ENCODE data around the gene SH3PXD2B.
A peak's percentile ranks its signal among the peaks of the same experiment; 100 is the strongest.

SH3PXD2B gene

DNA sequence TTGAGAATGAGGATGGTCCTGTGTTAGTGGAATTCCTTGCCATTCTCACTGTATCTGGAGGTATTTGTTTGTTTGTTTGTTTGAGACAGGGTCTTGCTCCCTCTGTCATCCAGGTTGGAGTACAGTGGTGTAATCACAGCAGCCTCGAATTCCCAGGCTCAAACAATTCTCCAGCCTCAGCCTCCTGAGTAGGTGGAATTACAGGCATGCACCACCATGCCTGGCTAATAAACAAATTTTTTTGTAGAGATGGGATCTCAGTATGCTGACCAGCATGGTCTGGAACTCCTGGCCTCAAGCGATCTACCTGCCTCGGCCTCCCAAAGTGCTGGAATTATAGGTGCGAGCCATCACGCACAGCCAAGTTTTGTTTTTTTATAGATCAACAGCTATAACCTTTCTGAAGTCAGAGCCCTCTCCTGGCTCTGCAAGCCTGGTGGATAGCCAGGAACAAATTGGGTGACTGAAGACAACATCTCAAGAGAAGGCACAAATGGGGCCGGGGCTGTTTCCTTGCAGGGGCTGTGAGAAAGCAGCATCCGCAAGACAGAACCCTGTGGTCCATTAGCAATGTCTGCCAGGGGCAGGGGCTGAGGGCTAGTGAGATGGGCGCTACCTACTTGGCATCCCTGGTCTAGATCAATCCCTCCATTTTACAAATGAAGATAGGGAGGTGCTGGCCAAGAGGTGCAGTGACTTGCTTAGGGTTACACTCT lies 18.8 kb downstream of the SH3PXD2B start:
- no peak for DNase-seq

DNA sequence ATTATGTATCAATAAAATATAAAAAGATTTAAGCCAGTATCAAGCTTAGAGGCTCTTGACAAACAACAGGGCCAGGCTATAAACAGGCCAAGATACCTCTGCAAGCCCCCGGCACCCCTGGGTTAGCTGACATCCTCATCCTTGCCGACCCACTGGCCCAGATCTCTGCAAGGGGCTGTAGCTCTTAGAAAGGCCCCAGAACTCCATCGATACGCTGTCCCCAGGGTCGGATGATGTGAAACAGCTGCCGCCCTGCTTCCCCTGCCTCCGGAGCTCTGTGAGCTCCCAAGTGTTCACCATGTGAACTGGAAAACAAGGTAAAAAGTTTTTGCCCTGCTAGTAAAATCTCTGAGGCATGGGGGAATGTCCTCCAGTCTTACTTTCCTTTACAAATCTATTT lies 20.1 kb downstream of the SH3PXD2B start:
- no peak for DNase-seq

DNA sequence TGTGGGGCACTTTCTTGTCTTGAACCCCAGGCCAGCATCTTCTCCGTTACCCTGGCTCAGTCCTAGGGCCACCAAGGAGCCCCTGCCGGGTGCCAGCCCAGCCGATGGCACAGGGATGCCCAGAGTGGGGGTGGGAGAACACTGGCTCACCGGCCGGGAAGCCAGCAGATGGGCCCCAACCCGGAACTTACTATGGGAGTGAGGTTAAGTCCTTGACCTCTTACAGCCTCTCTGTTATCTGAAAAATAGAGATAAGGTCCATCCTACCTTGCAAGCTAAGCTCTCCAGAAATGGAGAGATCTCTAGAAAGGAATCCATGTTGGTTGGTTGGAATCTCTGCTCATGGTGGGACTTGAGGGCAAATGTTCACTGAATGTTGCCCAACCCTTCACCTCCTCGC lies 20.8 kb downstream of the SH3PXD2B start:
- no peak for DNase-seq

DNA sequence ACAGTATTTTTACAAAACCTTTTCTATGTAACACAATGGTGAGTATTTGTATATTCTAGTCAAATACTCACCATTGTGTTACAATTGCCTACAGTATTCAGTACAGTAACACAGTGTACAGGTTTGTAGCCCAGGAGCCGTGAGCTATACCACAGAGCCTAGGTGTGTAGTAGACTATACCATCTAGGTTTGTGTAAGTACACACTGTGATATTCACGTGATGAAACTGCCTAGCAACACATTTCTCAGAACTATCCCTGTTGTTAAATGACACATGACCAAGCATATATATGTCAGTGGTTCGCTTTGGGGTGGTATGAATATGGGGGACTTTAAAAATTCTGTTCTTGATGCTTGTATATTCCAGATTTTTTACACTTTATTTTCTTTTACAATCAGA lies 21.3 kb downstream of the SH3PXD2B start:
- DNase-seq, result no peak

DNA sequence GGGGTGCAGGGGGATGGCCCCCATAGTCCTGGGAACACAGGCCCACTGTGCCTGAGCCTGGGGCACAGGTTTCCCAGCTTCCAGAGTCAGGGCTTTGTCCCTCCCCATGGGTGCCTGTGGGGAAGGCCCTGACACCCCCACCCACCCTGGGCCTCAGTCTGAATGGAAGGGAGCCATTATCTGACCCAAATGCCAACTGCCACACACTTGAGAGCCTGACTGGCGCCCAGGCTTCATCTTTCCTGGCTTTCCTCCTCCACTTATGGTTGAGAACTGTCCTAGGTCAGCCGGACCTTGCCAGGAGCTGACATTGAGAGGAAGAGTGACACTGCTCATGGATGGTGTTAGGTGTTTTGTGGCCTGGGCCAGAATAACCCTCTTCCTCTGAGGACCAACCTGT lies 24.0 kb downstream of the SH3PXD2B start:
- no peak for DNase-seq

DNA sequence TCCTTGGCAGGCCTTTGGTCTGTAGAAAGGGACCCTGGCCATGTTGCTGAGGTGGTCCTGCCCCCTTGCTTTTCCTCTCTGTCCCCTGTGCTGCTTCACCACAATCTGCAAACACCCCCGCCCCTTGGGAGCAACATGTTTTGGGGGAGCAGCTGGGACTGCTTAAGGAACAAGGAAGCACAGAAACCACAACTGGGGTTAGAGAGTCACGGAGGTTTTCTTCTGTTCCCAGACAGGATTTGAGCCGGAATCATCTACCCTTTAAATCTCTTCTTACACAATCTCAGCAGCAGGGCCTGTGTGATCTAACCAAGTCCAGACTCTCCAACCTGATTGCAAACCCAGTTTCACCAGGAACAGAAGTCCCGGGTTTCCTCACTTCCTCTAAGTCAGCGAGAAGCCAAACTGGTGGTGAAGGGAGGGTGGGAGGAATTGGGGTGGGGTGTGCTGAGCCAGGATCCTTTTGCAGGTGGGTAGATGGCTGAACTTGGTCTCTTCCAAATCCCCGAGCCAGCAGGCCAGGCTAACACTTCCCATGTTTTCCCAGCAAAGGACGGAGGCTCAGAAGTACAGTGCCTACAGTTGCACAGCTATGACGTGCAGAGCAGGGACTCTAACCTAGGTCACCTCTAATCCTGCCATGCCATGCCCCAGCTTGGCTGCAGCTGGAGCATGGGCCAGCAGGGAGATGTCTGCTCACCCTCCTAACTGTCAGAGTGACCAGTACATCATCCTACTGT lies 25.0 kb downstream of the SH3PXD2B start:
- peak; percentile 42 for DNase-seq

DNA sequence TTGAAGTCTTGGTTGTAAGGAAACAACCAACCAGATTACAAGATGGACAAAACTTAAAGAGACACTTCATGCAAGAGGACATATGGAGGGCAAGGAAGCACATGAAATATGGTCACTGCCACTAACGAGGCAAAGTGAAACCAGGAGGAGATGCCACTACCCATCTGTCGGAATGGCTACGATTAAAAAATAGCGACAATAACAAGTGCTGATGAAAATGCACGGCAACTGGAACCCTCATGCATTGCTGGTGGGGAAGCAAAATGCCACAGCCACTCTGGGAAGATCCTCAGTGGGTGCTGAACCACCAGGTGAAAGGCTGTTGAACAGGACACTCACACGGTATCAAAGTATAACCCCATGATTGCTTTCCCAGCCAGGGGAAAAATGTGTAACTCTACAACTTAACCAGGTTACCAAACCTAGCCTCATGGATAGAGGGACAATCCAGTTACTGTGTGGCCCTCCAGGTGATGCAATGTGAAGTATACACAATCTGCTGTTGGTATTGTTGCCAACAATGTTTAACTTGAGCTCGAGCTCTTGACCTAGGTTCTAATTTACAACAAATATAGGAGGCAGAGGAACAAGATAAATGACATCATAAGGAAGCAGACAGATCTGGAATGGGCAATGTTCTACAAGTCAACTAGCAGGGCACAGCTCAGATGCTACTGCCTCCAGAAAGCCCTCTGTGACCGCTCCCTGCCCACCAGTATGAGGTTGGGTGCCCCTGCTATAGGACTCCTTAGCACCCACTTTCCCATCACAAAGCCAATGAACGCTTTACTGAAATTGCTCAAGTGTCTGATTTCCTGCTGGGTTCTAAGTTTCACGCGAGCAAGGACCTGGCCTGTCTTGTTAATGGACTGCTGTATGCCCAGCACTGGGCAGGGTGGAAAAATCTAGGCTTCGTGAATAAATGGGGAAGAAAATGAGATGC lies 25.8 kb downstream of the SH3PXD2B start:
- DNase-seq, result no peak

DNA sequence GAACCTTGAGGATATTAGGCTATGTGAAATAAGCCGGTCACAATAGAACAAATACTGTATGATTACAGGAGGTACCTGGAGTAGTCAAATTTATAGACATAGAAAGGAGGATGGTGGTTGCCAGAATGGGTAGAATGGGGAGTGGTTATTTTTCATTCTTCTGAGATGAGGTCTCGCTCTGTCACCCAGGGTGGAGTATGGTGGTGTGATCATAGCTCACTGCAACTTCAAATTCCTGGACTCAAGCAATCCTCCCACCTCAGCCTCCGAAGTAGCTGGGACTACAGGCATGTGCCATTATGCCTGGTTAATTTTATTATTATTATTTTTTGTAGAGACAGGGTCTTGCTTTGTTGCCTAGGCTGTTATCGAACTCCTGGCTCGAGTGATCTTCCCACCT lies 27.1 kb downstream of the SH3PXD2B start:
- DNase-seq, result peak; percentile 35

DNA sequence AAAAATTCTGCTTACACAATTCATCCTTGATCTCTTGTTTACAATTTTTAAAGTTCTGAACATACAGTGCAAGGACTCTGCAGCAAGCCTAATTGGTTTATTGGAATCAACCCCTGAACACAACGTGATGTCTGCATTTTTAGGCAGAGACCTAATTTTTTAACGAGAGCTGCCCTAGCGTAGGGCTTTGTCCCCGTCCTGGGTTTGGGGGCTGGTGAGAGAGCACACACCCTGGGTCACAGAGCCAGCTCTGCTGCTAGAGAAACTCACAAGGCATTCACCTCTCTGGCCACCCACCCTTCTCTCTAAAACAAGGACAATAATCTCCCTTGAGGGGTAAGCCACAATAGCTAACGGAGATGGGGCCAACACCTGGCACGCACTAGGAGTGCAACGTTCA lies 28.2 kb downstream of the SH3PXD2B start:
- DNase-seq, result no peak

DNA sequence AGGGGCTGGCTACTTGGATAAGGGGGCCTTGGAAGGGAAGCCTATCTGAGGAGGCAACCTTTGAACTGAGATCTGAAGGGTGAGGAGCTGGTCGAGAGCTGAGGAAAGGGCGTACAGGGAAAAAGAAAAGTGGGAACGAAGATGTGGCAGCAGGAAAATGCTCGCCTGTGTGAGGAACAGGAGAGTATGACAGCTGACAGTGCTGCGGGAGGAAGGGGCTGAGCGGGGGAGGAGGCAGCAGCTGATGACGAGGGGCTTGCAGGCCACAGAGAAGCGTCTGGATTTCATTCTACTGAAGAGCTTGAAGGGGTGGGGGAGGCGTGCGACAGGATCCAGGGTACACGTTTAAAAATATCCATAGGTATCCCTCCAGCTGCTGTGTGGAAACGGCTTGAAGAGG lies 28.9 kb downstream of the SH3PXD2B start:
- DNase-seq, result no peak

DNA sequence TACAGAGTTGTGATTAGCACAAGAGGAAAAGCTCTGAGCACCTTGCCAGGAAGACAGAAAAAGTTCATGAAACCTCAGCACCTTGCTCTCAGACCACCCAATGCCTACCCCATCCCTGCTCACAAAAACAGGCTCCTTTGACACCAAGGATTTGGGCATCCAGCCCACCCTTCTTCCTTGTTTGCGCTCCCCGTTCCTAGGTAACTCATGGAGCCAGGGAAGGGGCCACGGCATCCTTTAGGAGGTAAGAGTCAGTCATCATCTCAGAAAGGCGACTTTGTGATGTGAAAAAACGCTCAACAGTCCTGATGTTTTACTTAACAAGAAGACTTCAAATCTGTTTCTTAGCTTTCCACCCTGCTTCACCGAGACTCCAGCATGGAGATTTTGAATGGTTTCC lies 29.5 kb downstream of the SH3PXD2B start:
- DNase-seq, result no peak

DNA sequence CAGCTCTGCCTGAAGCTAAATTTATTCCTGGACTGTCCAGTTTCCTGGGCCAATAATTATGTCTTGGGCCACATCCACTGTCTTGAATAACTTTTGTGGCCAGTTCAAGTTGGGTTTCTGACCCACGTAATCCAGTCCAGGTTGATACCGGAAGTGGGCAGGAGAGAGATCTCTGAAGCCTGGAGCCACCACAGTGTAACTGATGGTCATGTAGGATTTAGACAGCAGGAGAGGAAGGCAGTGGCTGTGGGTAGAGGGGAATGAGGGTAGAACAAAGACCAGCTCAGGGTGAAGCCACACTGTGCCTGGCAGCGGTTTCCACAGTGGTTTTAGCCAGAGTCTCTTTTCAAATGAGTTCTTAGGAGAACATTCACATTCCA lies 30.2 kb downstream of the SH3PXD2B start:
- no peak for DNase-seq

DNA sequence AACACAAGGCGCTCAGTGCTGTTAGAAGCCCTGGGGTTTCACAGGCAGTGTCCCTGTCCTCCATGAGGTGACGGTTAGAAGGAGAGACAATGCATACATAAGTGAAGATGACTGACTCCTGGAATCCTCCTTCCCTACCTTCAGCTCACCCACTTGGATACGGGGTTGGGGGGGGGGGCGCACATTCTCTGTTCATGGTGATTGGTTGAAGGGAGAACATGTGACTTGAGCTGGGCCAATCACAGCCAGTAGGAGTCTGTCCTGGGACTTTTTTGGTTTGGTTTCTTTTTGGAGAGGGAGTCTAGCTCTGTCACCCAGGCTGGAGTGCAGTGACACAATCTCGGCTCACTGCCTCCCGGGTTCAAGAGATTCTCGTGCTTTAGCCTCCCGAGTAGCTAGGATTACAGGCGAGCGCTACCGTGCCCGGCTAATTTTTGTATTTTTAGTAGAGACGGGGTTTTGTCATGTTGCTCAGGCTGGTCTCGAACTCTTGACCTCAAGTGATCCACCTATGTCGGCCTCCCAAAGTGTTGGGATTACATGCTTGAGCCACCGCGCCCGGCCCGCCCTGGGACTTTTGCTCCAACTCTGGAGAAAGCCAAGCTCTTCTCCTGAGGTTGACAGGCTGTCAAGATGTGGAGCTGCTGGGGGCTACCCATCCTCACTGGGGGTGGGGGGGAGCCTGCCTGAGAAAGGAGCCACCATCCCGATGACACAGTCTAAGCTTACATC lies 30.8 kb downstream of the SH3PXD2B start:
- DNase-seq, result no peak

DNA sequence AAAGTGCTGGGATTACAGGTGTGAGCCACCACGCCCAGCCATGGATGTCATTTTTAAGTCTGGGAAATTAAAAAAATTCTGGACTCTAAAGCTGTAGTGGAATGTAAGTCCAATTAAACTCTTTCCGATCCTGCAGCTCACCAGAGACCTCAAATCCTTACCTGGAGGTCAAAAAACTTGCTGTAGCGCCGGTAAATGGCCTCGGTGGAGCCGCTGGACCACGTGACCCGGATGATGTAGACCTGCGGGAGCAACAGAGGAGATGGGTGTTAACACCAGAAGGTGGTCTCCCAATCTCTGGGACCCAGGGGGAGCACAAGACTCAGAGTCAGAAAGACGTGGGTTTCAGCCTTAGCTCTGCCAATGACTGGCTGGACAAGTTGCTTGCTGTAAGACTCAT lies 32.1 kb downstream of the SH3PXD2B start:
- DNase-seq, result no peak

DNA sequence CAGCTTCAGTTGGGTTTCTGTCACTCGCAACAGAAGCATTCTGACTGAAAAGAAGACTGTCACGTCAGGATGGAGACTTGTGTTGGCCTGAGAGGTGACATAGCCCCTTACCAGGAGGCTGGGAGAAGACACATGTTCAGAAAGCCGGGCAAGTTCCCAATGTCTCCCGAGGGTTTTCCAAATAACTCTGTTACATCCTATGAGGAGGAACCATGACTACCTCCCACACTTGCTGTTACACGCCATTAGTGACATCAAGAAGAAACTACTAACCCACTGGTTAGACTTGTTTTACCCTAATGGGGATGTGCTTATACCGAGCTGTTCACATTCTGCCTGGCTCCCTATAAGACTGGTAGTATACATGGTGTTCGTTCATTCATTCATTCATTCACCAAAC lies 33.3 kb downstream of the SH3PXD2B start:
- no peak for DNase-seq

DNA sequence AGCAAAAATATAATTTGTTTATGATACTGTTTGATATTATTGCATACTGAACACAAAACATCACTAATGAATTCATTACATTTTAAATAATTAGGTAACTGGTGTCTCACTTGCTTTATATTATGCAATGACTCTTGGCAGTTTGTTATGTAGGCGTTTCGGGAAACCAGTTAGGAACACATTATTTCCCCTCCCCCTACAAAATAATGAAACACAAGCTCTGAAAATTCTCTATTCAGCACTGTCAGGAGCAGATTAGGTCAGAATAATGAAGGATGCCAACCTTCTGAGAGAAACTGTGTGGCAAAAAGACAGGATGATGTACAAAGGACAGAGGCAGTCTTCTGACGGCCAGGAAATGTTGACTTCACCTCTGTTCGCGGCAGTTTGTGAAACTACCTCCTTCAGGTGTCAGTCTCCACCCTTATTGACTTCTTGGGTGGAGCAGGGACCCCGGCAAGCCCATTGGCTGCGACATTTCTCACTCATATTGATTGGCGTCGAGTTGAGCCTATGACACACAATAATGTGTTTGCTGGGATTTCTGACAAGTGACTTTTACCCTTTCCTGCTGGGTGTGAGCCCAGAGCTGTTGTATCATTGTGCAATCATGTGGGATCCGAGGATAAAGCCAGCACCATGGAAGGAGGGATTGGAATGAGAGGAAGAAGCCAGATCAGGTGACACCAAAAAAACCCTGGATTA lies 33.9 kb downstream of the SH3PXD2B start:
- peak; percentile 97 for DNase-seq

DNA sequence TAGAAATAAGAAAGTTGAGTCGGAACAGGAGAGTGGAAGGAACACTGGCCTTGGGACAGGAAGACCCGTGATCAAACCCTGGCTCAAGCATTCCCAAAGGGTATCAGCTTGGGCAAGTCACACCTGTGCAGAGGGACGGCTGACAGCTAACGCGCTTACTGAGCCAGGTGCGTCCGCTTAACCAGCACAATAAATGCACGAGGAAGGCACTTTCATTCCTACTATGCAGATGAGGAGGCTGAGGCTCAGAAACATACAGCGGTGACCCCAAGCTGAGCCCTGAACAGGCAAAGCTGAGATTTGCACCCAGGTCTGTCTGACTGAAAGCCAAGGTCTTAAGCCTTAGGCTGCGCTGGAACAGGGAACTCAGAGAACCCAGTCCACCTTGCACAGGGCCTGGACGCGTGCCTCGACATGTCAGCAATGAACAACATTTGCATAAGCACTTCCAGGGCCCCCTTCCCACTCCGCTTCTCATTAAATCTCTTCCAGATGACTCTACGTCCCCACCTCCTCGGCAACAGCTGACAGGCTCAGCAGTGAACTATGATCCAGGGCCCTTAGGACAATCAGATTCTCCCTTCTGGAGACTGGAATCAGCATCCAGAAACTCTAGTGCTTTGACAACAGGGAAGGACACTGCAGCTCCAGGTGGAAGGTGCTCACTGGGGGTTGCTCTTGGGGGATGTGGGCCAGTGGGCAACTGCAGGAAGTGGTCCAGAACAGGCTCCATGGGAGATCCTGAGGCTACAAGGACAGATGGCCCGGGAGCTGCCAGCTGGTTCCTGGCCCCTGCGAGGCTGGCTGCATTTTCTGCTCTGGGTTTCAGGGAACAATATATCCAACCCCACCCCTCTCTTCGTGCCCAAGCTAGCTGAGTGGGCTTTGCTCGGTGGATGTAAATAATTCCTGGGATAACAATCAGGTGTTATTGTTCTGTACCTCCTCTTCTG lies 35.2 kb downstream of the SH3PXD2B start:
- no peak for DNase-seq

DNA sequence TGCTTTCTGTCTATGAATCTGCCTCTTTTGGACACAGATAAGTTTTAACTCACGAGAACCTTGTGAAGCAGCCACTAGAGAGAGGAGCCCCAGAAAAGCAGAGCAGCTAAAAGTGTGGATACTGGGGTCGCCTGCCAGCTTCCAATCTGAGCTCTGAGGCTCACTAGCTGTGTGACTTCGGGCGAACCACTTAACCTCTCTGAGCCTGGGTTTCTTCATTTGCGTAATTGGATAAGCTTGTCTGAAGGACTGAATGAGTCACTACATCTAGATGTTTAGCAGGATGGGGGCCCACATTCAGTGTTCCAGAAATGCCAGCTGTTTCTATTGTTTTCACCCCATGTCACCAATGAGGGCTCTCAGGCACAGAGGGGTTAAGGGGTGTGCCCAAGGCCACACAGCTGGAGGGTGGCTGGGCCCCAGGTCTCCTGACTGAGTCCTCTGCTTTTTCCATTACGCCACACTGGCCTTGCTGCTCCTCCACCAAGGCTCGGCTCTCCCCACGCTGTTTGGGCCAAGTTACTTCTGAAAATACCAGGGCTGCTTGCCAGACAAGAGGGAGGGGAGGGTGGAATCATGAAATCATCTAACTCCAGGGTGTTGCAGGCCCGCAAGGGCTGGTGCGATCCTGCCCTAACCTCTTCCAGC lies 36.2 kb downstream of the SH3PXD2B start:
- DNase-seq, result peak; percentile 98

DNA sequence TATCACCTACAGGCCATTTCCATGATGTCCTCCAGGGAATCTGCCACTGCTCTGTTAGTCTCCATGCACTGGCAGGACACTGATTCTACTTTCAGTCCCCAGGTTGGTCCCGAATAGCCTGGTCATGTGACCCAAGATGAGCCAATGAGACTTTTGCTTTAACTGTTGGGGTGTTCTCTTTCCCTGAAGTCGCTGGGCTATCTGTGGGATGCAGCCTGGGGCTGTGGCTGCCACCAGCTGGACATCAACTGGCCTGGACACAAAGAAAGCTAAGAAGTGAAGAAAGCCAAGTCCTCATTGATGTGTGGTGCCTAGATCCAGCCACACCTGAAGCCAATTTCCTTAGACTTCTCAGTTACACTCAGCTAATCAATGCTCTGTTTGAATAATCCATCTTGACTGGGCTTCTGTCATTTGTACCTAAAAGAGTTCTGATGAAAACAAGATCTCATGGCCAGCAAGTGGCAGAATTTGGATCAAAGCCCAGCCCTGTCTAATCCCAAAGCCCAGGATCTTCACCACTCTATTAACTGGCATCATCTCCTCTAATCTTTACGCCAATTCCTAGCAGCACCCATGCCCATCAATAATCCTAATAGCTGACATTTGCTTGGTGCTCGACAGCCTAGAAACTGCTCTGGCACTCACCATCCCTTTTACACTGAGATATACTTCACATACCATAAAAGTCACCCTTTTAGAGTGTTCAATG lies 37.0 kb downstream of the SH3PXD2B start:
- DNase-seq, result no peak

Measured in NCI-H226 (cell line).